ENCODE measurements around the gene CFAP97.
"Not testable (repeated sequence)": the region's sequence is repeated elsewhere in the genome, so short reads cannot be mapped to it uniquely, and the experiment has no call there.

The CFAP97 gene

GRCh38 chr4:185203486-185204237 lies at the start of gene CFAP97:
Gene CFAP97, minus strand, starts transcription at chr4:185204000. Its CDS starts 12,804 bp downstream, at chr4:185191196.
- peak; percentile 93 for DNase-seq

GRCh38 chr4:185249105-185249504 lies 45.3 kb upstream of the CFAP97 start:
- no peak for DNase-seq

GRCh38 chr4:185248393-185249039 lies 44.7 kb upstream of the CFAP97 start:
- no peak for DNase-seq

GRCh38 chr4:185247151-185247550 lies 43.4 kb upstream of the CFAP97 start:
- no peak for DNase-seq

- DNase-seq, result no peak
Measured at GRCh38 chr4:185246453-185246852, 42.7 kb upstream of the CFAP97 start.

- no peak for DNase-seq
Measured at GRCh38 chr4:185244763-185245162, 41.0 kb upstream of the CFAP97 start.

GRCh38 chr4:185243879-185244278 lies 40.1 kb upstream of the CFAP97 start:
- no peak for DNase-seq

GRCh38 chr4:185242749-185243533 lies 39.1 kb upstream of the CFAP97 start:
- DNase-seq, result no peak

GRCh38 chr4:185240486-185240885 lies 36.7 kb upstream of the CFAP97 start:
- not testable (repeated sequence) for DNase-seq

GRCh38 chr4:185238750-185239149 lies 35.0 kb upstream of the CFAP97 start:
- DNase-seq, result no peak

- DNase-seq, result no peak
Measured at GRCh38 chr4:185238215-185238681, 34.4 kb upstream of the CFAP97 start.

GRCh38 chr4:185237175-185237574 lies 33.4 kb upstream of the CFAP97 start:
- no peak for DNase-seq

GRCh38 chr4:185235843-185236503 lies 32.2 kb upstream of the CFAP97 start:
- no peak for DNase-seq

- no peak for DNase-seq
Measured at GRCh38 chr4:185235119-185235842, 31.5 kb upstream of the CFAP97 start.

- DNase-seq, result no peak
Measured at GRCh38 chr4:185232370-185232769, 28.6 kb upstream of the CFAP97 start.

GRCh38 chr4:185229021-185229818 lies 25.4 kb upstream of the CFAP97 start:
- no peak for DNase-seq

- DNase-seq, result no peak
Measured at GRCh38 chr4:185227713-185228278, 24.0 kb upstream of the CFAP97 start.

GRCh38 chr4:185227131-185227551 lies 23.3 kb upstream of the CFAP97 start:
- no peak for DNase-seq

- no peak for DNase-seq
Measured at GRCh38 chr4:185225940-185226339, 22.1 kb upstream of the CFAP97 start.

- DNase-seq, result no peak
Measured at GRCh38 chr4:185224597-185224996, 20.8 kb upstream of the CFAP97 start.

- DNase-seq, result no peak
Measured at GRCh38 chr4:185222598-185222997, 18.8 kb upstream of the CFAP97 start.
